Activated CD4-positive, alpha-beta T cell treated with anti-CD3 and anti-CD28 coated beads, Interleukin-2, amount 10 ng/mL, durations not matched to agents 24 days and 14 days (primary cell): Measurements from ENCODE around the gene CNTNAP2. TPM values are rescaled to one million over a fixed set of nuclear protein-coding genes. Genes with fewer than 3 reads are reported as not detected.

Experiments used
- DNase-seq: peaks from one replicate; pipeline ENCODE4 v3.0.0; 2022
- H3K27ac Mint-ChIP-seq: one replicate; pipeline ENCODE4 v1.8.0; 2022; ENCODE audit warnings: mild to moderate bottlenecking, mixed read lengths
- H3K27me3 Mint-ChIP-seq: one replicate; pipeline ENCODE4 v1.8.0; 2022; ENCODE audit warnings: mixed read lengths
- H3K36me3 Mint-ChIP-seq: one replicate; pipeline ENCODE4 v1.8.0; 2022; ENCODE audit warnings: low read depth, mild to moderate bottlenecking, mixed read lengths
- H3K4me1 Mint-ChIP-seq: one replicate; pipeline ENCODE4 v1.8.0; 2021; ENCODE audit warnings: mixed read lengths
- H3K4me3 Mint-ChIP-seq: one replicate; pipeline ENCODE4 v1.8.0; 2022; ENCODE audit warnings: mild to moderate bottlenecking, moderate library complexity, mixed read lengths
- H3K9me3 Mint-ChIP-seq: one replicate; pipeline ENCODE4 v1.8.0; 2021; ENCODE audit warnings: mixed read lengths
- intact Hi-C: fragments of 100-400 bp; cut with micrococcal nuclease; formaldehyde crosslinking; loops from one replicate; pipeline ENCODE4 v1.15.1; 2023
- total RNA-seq: library from RNA; stranded (reverse); gene quantifications from 2 replicates; pipeline ENCODE4 v1.2.3, GENCODE V29; 2022

CNTNAP2 gene
- total RNA-seq, 1 donor from 2014 or later = not detected

DNA sequence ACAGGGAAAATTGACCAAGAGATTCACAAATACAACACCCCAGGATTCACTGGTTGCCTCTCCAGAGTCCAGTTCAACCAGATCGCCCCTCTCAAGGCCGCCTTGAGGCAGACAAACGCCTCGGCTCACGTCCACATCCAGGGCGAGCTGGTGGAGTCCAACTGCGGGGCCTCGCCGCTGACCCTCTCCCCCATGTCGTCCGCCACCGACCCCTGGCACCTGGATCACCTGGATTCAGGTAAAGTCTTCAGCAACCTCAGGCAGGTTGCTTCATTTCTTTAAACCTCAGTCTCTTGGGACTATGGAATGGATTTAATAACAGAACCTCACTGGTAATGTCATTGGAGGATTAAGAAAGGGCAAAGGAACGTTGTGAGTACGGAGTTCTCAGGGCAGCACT, 2267.1 kb downstream of the CNTNAP2 start:
- Mint-ChIP-seq H3K4me1 (no peaks in the 10 kb centered on the region), H3K9me3 (no peaks in the 10 kb centered on the region), H3K36me3 (no peaks in the 10 kb centered on the region), H3K27ac (no peak overlapping the region), H3K27me3 (no peaks in the 10 kb centered on the region), H3K4me3 (no peak overlapping the region)
- no peak for DNase-seq
- intact Hi-C loops = no loop called here

DNA sequence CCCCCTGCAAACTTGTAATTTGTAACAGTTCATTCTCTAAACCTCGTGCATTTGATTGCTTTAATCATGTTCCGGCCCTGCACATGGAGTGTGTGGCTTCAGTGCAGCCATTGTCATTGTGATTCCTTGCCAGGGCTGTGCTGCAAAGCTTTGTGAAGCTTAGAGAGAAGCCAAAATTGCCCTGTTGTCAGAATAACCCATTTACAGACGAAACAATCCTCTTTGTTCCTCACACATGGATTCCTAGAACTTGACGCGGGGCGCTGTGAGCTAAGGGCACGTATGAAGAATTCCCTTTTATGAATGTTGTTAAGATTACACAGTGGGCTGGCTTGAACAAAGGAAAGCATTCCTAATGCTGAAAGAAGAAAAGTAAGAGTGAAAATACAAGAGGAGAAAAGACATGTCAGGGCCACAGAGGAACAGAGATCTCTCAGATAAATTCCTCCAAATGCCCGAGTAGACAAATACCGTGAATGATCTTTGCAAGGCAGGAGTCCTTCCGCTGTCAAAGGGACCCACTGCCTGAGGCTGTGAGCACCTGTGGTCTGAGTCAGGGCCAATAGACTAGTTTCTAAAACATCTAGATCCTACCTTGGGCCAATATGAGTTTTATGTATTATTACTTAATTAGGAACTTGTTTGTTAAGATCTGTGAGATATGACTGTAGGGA, 2268.5 kb downstream of the CNTNAP2 start:
- Mint-ChIP-seq H3K36me3 (no peaks in the 10 kb centered on the region), H3K4me1 (no peaks in the 10 kb centered on the region), H3K9me3 (no peaks in the 10 kb centered on the region), H3K27me3 (no peaks in the 10 kb centered on the region), H3K27ac (no peak overlapping the region), H3K4me3 (no peak overlapping the region)
- DNase-seq = no peak
- intact Hi-C loops = no loop called here

DNA sequence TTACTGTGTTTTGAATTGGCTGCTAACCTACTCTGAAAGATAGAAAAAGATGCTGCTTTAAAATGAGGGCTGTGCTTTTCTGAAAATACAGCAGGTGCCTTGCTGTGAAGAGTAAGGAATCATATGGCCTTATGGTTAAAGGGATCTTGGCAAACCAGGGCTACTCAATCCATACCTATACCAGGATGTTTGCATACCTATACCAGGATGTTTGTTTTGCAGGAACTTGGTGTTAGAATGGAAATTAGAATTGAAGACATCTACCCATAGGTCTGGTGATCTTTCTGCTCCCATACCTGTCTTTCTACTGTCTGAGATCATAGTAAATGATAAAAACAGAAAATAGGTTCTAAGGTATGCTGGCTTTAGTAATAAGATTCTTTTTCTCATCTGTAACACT, 2273.8 kb downstream of the CNTNAP2 start:
- Mint-ChIP-seq H3K4me3 (no peak overlapping the region), H3K27me3 (peaks cover 7% of the 10 kb centered on the region), H3K4me1 (no peaks in the 10 kb centered on the region), H3K27ac (no peak overlapping the region), H3K9me3 (no peaks in the 10 kb centered on the region), H3K36me3 (no peaks in the 10 kb centered on the region)
- DNase-seq = no peak
- intact Hi-C loops = no loop called here

DNA sequence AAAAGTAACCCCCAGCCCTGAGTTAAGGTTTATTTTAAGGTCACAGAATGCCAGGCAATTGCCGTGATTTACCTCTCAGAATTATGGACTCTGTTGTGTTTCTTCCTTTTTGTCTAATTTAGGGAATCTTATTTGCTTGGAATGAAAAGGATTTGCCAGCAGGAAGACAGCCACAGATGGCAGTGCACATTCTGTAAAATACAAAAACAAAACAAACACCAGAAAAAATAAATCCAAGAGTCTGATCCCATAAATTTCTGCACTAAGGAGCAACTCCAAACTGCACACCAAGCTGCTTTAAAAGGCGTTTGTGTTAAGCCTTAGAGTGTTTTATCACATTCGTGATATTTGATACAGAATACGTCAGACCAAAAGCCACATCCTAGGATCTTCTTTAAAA, 2275.0 kb downstream of the CNTNAP2 start:
- Mint-ChIP-seq H3K9me3 (no peaks in the 10 kb centered on the region), H3K36me3 (no peaks in the 10 kb centered on the region), H3K27ac (no peak overlapping the region), H3K4me1 (no peaks in the 10 kb centered on the region), H3K4me3 (no peak overlapping the region), H3K27me3 (peaks cover 7% of the 10 kb centered on the region)
- intact Hi-C loops = no loop called here
- no peak for DNase-seq

DNA sequence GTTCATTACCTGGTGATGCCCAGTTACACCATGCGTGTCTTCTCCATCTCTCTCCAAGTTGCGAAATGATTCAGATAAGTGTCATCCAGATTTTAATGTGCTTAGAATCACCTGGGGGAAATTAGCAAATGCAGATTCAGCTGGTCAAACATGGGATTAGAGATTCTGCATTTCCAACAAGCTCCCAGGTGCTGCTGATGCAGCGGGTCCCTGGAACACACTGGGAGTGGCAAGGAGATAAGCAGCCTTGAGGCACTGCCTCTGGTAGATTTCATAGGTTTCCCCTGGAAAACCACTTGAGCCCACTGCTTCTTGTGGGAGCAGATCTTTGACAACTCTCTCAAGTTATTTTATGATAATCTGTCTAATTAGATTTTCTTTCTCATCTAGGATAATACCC, 2278.0 kb downstream of the CNTNAP2 start:
- H3K27ac Mint-ChIP-seq = no peak overlapping the region
- no peak for DNase-seq
- peaks cover 13% of the 10 kb centered on the region for H3K27me3 Mint-ChIP-seq
- intact Hi-C loops = no loop called here
- H3K4me3 Mint-ChIP-seq = no peak overlapping the region
- H3K9me3 Mint-ChIP-seq = no peaks in the 10 kb centered on the region
- H3K4me1 Mint-ChIP-seq = no peaks in the 10 kb centered on the region
- no peaks in the 10 kb centered on the region for H3K36me3 Mint-ChIP-seq

DNA sequence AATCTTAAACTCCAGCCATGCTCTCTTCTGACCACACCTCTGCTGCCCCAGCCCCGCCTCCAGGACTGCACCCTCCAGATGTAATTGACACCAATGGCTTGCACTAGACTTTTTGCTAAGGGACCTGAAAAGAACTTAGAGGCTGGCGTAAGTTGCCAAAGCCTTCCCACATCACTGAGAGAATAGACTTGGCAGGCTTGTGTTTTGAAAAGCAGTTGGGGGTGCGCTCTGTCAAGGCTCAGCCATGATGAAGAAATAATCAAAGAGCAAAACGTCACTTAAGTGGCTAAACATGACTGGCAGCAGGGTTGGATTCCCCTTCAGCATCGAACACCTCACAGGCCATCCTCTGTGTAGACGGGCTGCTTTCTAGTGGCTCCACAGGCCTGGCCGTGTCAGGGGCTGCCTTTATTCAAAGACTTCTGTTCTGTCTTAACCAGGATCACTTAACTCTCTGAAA, 2278.8 kb downstream of the CNTNAP2 start:
- no peak overlapping the region for H3K27ac Mint-ChIP-seq
- H3K4me1 Mint-ChIP-seq = no peaks in the 10 kb centered on the region
- H3K36me3 Mint-ChIP-seq = no peaks in the 10 kb centered on the region
- intact Hi-C loops = no loop called here
- H3K9me3 Mint-ChIP-seq = no peaks in the 10 kb centered on the region
- DNase-seq = no peak
- no peak overlapping the region for H3K4me3 Mint-ChIP-seq
- H3K27me3 Mint-ChIP-seq = peaks cover 18% of the 10 kb centered on the region

DNA sequence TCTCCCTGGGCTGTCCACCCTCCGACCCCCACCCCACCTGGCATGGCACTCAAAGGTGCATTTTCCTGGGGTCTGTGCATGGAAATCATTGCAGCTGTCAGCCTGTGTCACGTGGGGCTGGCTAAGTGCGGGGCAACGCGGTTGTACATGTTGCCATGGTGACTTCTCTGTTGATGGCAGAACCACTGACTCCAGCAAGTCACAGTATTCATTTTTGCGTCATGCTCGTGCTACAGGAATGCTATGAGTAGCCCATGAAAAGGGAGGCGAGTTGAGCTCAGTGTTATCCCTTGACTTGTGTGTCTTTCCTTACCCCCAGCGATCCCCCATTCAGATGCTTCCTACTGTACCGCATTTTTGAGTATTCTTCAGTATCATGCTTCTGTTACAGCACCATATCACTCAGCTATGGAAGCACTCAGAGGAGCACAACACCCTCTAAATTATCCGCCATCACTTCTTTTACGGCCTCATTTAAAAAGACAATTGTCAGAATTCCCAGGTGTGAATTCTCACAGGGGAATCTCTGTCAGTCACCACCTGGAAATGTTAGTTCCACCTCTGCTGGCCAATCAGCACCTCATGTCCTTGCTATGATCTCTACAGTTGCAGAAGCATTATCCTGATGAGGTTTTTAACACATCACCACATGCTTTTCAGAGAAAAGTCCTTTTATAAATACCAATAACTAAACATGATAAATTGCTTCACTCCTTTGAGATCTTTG, 2279.6 kb downstream of the CNTNAP2 start:
- H3K9me3 Mint-ChIP-seq = no peaks in the 10 kb centered on the region
- no peak for DNase-seq
- H3K4me3 Mint-ChIP-seq = no peak overlapping the region
- H3K27me3 Mint-ChIP-seq = peaks cover 23% of the 10 kb centered on the region
- intact Hi-C loops = no loop called here
- H3K36me3 Mint-ChIP-seq = no peaks in the 10 kb centered on the region
- H3K27ac Mint-ChIP-seq = no peak overlapping the region
- H3K4me1 Mint-ChIP-seq = no peaks in the 10 kb centered on the region

DNA sequence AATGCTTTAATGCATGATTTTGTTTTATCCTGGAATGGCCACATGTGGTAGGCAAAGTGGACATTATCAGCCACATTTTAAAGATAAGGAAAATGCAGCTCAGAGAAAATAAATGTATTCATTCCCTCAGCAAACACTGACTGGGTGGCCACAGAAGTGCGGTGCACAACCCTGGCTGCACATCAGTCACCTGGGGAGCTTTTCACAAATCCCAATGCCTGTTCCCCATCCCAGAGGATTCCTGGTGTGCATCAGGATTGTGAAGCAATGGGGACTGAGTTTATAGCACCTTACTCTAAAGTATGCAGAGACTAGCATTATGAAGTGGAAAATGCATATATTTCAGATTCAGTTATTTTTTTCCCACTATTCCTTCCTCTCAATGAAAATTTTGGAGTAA, 2280.5 kb downstream of the CNTNAP2 start:
- H3K27ac Mint-ChIP-seq = no peak overlapping the region
- H3K4me1 Mint-ChIP-seq = no peaks in the 10 kb centered on the region
- H3K9me3 Mint-ChIP-seq = no peaks in the 10 kb centered on the region
- no peak for DNase-seq
- no peak overlapping the region for H3K4me3 Mint-ChIP-seq
- no peaks in the 10 kb centered on the region for H3K36me3 Mint-ChIP-seq
- intact Hi-C loops = no loop called here
- peaks cover 27% of the 10 kb centered on the region for H3K27me3 Mint-ChIP-seq

DNA sequence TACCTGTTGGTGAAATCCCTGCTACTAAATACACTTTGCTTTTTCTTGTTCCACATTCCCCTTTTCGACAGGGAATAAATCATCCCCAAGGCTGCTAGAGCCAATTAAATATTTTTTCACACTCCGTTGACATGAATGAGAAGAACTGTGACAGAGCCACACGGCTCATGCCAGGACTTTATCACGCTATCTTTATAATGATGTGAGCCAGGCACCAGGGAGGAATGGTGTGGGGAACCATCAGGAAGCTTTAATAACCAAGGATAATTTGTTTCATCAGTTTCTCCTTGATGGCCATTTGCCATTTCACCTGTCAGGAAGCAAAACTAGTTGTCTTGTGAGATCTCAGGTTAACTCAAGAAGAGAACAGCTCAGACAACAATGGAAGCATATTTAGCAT, 2280.9 kb downstream of the CNTNAP2 start:
- no peaks in the 10 kb centered on the region for H3K4me1 Mint-ChIP-seq
- H3K9me3 Mint-ChIP-seq = no peaks in the 10 kb centered on the region
- no peak overlapping the region for H3K27ac Mint-ChIP-seq
- peaks cover 28% of the 10 kb centered on the region for H3K27me3 Mint-ChIP-seq
- intact Hi-C loops = no loop called here
- no peak for DNase-seq
- H3K4me3 Mint-ChIP-seq = no peak overlapping the region
- no peaks in the 10 kb centered on the region for H3K36me3 Mint-ChIP-seq

DNA sequence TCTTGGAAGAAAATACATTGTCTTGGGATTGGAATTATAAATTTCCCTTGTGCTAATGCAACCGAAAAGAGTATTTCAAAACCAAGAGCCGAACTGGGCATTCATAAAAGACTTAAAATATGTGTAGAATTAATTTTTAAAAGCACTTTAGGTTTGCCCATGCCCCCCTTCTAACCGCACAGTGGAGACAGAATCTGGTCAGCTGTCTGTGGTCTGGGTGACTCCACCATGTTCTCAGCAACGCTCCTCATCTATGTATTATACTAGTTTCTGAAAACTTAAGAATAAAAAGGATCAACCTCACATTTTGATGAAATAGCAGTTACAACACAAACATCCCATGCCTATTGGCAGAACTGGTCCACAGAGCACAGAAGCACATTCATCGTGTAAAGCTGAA, 2281.4 kb downstream of the CNTNAP2 start:
- H3K27me3 Mint-ChIP-seq = peaks cover 28% of the 10 kb centered on the region
- H3K36me3 Mint-ChIP-seq = no peaks in the 10 kb centered on the region
- H3K4me1 Mint-ChIP-seq = no peaks in the 10 kb centered on the region
- H3K4me3 Mint-ChIP-seq = no peak overlapping the region
- no peak overlapping the region for H3K27ac Mint-ChIP-seq
- no peaks in the 10 kb centered on the region for H3K9me3 Mint-ChIP-seq
- intact Hi-C loops = no loop called here
- DNase-seq = no peak

DNA sequence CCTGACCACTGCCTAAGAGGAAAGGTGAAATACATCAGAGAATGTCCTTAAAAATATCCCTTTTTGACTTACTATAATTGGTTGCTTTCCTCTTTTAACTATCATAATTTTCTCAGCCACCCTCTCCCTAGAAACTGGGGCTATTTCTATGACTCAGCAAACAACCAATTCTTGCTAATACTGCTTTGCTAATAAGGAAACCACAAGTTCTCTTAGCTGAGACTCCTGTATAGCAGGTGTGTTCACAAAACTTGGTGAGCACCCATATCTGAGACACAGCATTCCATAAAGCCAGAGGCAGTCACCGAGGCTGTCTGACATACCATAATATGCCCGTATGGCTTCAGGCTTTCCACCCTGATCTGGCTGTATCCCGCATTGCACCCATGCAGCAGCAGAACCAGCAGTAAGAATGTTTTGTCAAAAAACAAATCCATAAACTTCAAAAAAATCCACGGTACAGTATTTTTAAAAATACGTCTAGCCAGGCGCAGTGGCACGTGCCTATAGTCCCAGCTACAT, 2282.3 kb downstream of the CNTNAP2 start:
- intact Hi-C loops = no loop called here
- no peaks in the 10 kb centered on the region for H3K4me1 Mint-ChIP-seq
- DNase-seq = no peak
- H3K27me3 Mint-ChIP-seq = peaks cover 26% of the 10 kb centered on the region
- no peak overlapping the region for H3K4me3 Mint-ChIP-seq
- no peaks in the 10 kb centered on the region for H3K9me3 Mint-ChIP-seq
- H3K36me3 Mint-ChIP-seq = no peaks in the 10 kb centered on the region
- H3K27ac Mint-ChIP-seq = no peak overlapping the region

DNA sequence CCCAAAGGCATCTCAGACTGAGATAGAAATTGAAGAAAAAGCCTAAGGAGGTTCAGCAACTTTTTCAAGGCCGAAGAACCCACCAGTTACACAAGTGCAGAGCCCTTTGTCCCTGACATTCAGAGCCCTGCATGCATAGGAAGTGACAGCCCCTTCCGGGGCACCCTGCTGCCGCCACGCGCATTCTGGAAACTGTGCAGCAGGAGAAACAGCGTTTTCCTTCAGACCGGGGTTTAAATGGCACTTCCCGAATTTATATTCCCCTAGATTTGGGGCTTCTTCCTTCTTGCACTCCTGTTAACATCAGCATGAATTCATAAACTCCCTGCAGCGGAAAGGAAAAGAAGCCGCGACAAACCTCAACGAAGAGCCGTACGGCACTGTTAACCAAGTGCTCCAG, 2283.5 kb downstream of the CNTNAP2 start:
- H3K4me1 Mint-ChIP-seq = no peaks in the 10 kb centered on the region
- DNase-seq = no peak

DNA sequence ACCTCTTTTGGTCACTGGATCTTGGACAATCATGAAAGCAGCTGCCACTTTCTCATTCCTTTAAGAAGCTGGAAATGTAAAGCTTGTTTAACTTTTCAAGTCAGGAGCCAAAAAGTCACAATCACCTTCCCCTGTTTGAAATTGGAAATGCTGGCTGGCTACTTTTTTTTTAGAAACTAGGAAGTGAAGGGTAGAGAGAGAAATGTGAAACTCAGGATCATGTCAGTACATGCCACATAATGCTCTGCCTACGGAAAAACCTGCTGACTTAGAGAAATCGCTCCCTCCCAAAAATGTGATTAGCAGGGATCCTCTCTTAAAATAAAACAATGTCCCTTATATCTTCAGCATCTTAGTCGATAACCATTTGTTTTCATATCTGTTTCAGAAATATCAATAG, 2285.6 kb downstream of the CNTNAP2 start:
- H3K4me3 Mint-ChIP-seq = no peak overlapping the region
- no peaks in the 10 kb centered on the region for H3K4me1 Mint-ChIP-seq
- peaks cover 23% of the 10 kb centered on the region for H3K27me3 Mint-ChIP-seq
- no peaks in the 10 kb centered on the region for H3K9me3 Mint-ChIP-seq
- intact Hi-C loops = no loop called here
- H3K36me3 Mint-ChIP-seq = no peaks in the 10 kb centered on the region
- no peak for DNase-seq
- no peak overlapping the region for H3K27ac Mint-ChIP-seq

More for the DNA sequence above, 2283.5 kb downstream of the CNTNAP2 start:
- intact Hi-C loops = no loop called here
- H3K4me3 Mint-ChIP-seq = peak overlapping the region; percentile 37
- no peak overlapping the region for H3K27ac Mint-ChIP-seq
- H3K9me3 Mint-ChIP-seq = no peaks in the 10 kb centered on the region
- peaks cover 24% of the 10 kb centered on the region for H3K27me3 Mint-ChIP-seq
- H3K36me3 Mint-ChIP-seq = no peaks in the 10 kb centered on the region

DNA sequence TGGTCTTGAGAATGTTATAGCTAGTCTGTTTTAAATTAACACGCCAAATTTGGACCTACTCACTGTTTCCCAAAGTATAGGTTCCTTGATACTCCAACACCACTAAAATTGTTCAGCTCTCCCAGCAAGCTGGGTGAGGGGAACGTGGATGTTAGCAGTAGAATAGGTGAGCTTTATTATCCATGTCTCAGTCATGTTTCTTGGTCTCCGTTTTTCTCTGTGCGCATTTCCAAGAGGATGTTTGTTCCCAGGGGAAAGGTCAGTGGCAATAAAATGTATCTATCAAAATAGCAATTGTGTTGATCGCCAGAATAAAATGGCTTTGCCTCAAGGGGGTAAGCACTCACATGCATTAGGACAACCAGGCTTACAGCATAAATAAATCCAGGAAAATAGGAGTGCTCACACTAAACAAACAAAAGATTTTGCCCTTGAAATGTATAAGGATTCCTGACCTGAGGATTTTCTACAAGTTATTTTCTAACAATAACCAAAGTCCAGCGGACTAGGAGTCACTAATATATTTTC, 2286.9 kb downstream of the CNTNAP2 start:
- H3K4me1 Mint-ChIP-seq = no peaks in the 10 kb centered on the region
- peaks cover 26% of the 10 kb centered on the region for H3K27me3 Mint-ChIP-seq
- no peak for DNase-seq
- intact Hi-C loops = no loop called here
- no peaks in the 10 kb centered on the region for H3K9me3 Mint-ChIP-seq
- no peak overlapping the region for H3K4me3 Mint-ChIP-seq
- H3K36me3 Mint-ChIP-seq = no peaks in the 10 kb centered on the region
- H3K27ac Mint-ChIP-seq = no peak overlapping the region
